SJSA1 (cell line): ENCODE measurements around the gene ZFP91. TPM values are rescaled to one million over a fixed set of nuclear protein-coding genes. Genes with fewer than 3 reads are reported as not detected.

ENCODE experiments used
- DNase-seq, 2 experiments: peaks; one replicate each; pipeline ENCODE4 v3.0.0-alpha.2; 2015 to 2020; ENCODE audit warnings: low spot score in 2 of 2, low read depth in 1 of 2
- H3K27ac ChIP-seq: fragments of 250-450 bp; sonication (Bioruptor Pico); 2 replicates; pipeline ENCODE4 v1.5.1; 2020; ENCODE audit warnings: mild to moderate bottlenecking, moderate library complexity
- H3K27me3 ChIP-seq: fragments of 250-450 bp; sonication (Bioruptor Pico); replicated peaks from 2 replicates; pipeline ENCODE4 v1.5.1; 2020; ENCODE audit warnings: mild to moderate bottlenecking, moderate library complexity
- H3K36me3 ChIP-seq: fragments of 250-450 bp; sonication (Bioruptor Pico); 2 replicates; pipeline ENCODE4 v1.5.1; 2020; ENCODE audit warnings: mild to moderate bottlenecking
- H3K4me1 ChIP-seq: fragments of 250-450 bp; sonication (Bioruptor Pico); replicated peaks from 2 replicates; pipeline ENCODE4 v1.6.1; 2021; ENCODE audit warnings: mild to moderate bottlenecking
- H3K4me3 ChIP-seq: fragments of 250-450 bp; sonication (Bioruptor Pico); 2 replicates; pipeline ENCODE4 v1.5.1; 2020; ENCODE audit warnings: mild to moderate bottlenecking
- H3K9me3 ChIP-seq: fragments of 250-450 bp; sonication (Bioruptor Pico); replicated peaks from 2 replicates; pipeline ENCODE4 v1.5.1; 2020; ENCODE audit warnings: mild to moderate bottlenecking
- total RNA-seq: library from RNA; depleted of rRNA; stranded (reverse); fragments of >200 nt; shearing (Covaris generic); gene quantifications from 2 replicates; pipeline ENCODE4 v1.2.3, GENCODE V29; 2014; rRNA removed

ZFP91 gene
- total RNA-seq, 1 experiment from 2014 or later: 83.8 TPM

GRCh38 chr11:58647866-58648265 lies 69.0 kb downstream of the ZFP91 start:
- H3K4me1 ChIP-seq: no peaks in the 10 kb centered on the region
- no peaks in the 10 kb centered on the region for H3K36me3 ChIP-seq
- 0 out of 2 replicates have a peak, but pooled peaks cover 4% of the 10 kb centered on the region for H3K9me3 ChIP-seq
- H3K4me3 ChIP-seq: no peak overlapping the region
- H3K27ac ChIP-seq: no peak overlapping the region
- 0 out of 2 replicates have a peak, but pooled peaks cover 7% of the 10 kb centered on the region for H3K27me3 ChIP-seq
- DNase-seq: no peak

GRCh38 chr11:58649623-58650022 lies 70.8 kb downstream of the ZFP91 start:
- Histone ChIP-seq H3K4me3 (no peak overlapping the region), H3K36me3 (no peaks in the 10 kb centered on the region), H3K4me1 (no peaks in the 10 kb centered on the region), H3K9me3 (0 out of 2 replicates have a peak, but pooled peaks cover 4% of the 10 kb centered on the region), H3K27ac (no peak overlapping the region), H3K27me3 (no peaks in the 10 kb centered on the region)
- DNase-seq: no peak

- Histone ChIP-seq H3K27ac (no peak overlapping the region), H3K36me3 (no peaks in the 10 kb centered on the region), H3K4me1 (no peaks in the 10 kb centered on the region), H3K4me3 (no peak overlapping the region), H3K27me3 (no peaks in the 10 kb centered on the region), H3K9me3 (0 out of 2 replicates have a peak, but pooled peaks cover under 1% of the 10 kb centered on the region)
- DNase-seq: no peak
Observed at GRCh38 chr11:58650496-58650895, 71.6 kb downstream of the ZFP91 start.

GRCh38 chr11:58652726-58653280 lies 73.9 kb downstream of the ZFP91 start:
- no peaks in the 10 kb centered on the region for H3K4me1 ChIP-seq
- H3K36me3 ChIP-seq: no peaks in the 10 kb centered on the region
- no peak overlapping the region for H3K27ac ChIP-seq
- H3K4me3 ChIP-seq: no peak overlapping the region
- no peak for DNase-seq
- no peaks in the 10 kb centered on the region for H3K27me3 ChIP-seq
- H3K9me3 ChIP-seq: no peaks in the 10 kb centered on the region

GRCh38 chr11:58654079-58654907 lies 75.4 kb downstream of the ZFP91 start:
- peak; percentile 41 to 71 for DNase-seq
- H3K27me3 ChIP-seq: no peaks in the 10 kb centered on the region
- H3K4me3 ChIP-seq: no peak overlapping the region
- no peaks in the 10 kb centered on the region for H3K4me1 ChIP-seq
- H3K36me3 ChIP-seq: no peaks in the 10 kb centered on the region
- no peaks in the 10 kb centered on the region for H3K9me3 ChIP-seq
- no peak overlapping the region for H3K27ac ChIP-seq

- no peak overlapping the region for H3K27ac ChIP-seq
- DNase-seq: no peak
- H3K9me3 ChIP-seq: no peaks in the 10 kb centered on the region
- H3K27me3 ChIP-seq: no peaks in the 10 kb centered on the region
- no peaks in the 10 kb centered on the region for H3K4me1 ChIP-seq
- no peak overlapping the region for H3K4me3 ChIP-seq
- no peaks in the 10 kb centered on the region for H3K36me3 ChIP-seq
Observed at GRCh38 chr11:58654908-58655296, 76.0 kb downstream of the ZFP91 start.

GRCh38 chr11:58656348-58656747 lies 77.5 kb downstream of the ZFP91 start:
- no peaks in the 10 kb centered on the region for H3K4me1 ChIP-seq
- H3K9me3 ChIP-seq: no peaks in the 10 kb centered on the region
- no peaks in the 10 kb centered on the region for H3K27me3 ChIP-seq
- H3K36me3 ChIP-seq: no peaks in the 10 kb centered on the region
- H3K27ac ChIP-seq: no peak overlapping the region
- no peak overlapping the region for H3K4me3 ChIP-seq
- DNase-seq: no peak

GRCh38 chr11:58658623-58659022 lies 79.8 kb downstream of the ZFP91 start:
- Histone ChIP-seq H3K9me3 (no peaks in the 10 kb centered on the region), H3K27ac (no peak overlapping the region), H3K36me3 (no peaks in the 10 kb centered on the region), H3K4me1 (no peaks in the 10 kb centered on the region), H3K27me3 (0 out of 2 replicates have a peak, but pooled peaks cover 3% of the 10 kb centered on the region), H3K4me3 (no peak overlapping the region)
- DNase-seq: no peak

GRCh38 chr11:58659404-58659803 lies 80.5 kb downstream of the ZFP91 start:
- no peaks in the 10 kb centered on the region for H3K9me3 ChIP-seq
- H3K36me3 ChIP-seq: no peaks in the 10 kb centered on the region
- no peak overlapping the region for H3K4me3 ChIP-seq
- no peaks in the 10 kb centered on the region for H3K4me1 ChIP-seq
- no peak for DNase-seq
- 0 out of 2 replicates have a peak, but pooled peaks cover 3% of the 10 kb centered on the region for H3K27me3 ChIP-seq
- no peak overlapping the region for H3K27ac ChIP-seq

- no peaks in the 10 kb centered on the region for H3K36me3 ChIP-seq
- 0 out of 2 replicates have a peak, but pooled peaks cover 3% of the 10 kb centered on the region for H3K27me3 ChIP-seq
- no peak overlapping the region for H3K27ac ChIP-seq
- H3K9me3 ChIP-seq: no peaks in the 10 kb centered on the region
- no peak overlapping the region for H3K4me3 ChIP-seq
- no peak for DNase-seq
- H3K4me1 ChIP-seq: no peaks in the 10 kb centered on the region
Observed at GRCh38 chr11:58659910-58660570, 81.2 kb downstream of the ZFP91 start.

Other genes starting within 250 kb of the ZFP91 start
- not detected in 2 replicates for gene OR5B17, start 220.0 kb upstream of the ZFP91 start, total RNA-seq
- not detected in 2 replicates for gene OR5B3, start 172.2 kb upstream of the ZFP91 start, total RNA-seq
- not detected in 2 replicates for gene OR5B2, start 150.9 kb upstream of the ZFP91 start, total RNA-seq
- not detected in 2 replicates for gene OR5B12, start 136.8 kb upstream of the ZFP91 start, total RNA-seq
- gene OR5B21, start 71.0 kb upstream of the ZFP91 start, total RNA-seq: not detected in 2 replicates
- gene LPXN, start 3.2 kb upstream of the ZFP91 start, total RNA-seq: 4.0 and 4.9 TPM in 2 replicates
- gene CNTF, start 43.6 kb downstream of the ZFP91 start, total RNA-seq: 0.16 and 1.9 TPM in 2 replicates
- gene GLYAT, start 152.9 kb downstream of the ZFP91 start, total RNA-seq: not detected in 2 replicates